ENCODE results near the gene B4GALT2. TPM values are rescaled to one million over a fixed set of nuclear protein-coding genes. Genes with fewer than 3 reads are reported as not detected.

B4GALT2 gene
- total and polyA plus RNA-seq, 2 donors (not counting 1 experiment from before 2014, with no cell fraction given), result 4.6 to 6.5 TPM

DNA sequence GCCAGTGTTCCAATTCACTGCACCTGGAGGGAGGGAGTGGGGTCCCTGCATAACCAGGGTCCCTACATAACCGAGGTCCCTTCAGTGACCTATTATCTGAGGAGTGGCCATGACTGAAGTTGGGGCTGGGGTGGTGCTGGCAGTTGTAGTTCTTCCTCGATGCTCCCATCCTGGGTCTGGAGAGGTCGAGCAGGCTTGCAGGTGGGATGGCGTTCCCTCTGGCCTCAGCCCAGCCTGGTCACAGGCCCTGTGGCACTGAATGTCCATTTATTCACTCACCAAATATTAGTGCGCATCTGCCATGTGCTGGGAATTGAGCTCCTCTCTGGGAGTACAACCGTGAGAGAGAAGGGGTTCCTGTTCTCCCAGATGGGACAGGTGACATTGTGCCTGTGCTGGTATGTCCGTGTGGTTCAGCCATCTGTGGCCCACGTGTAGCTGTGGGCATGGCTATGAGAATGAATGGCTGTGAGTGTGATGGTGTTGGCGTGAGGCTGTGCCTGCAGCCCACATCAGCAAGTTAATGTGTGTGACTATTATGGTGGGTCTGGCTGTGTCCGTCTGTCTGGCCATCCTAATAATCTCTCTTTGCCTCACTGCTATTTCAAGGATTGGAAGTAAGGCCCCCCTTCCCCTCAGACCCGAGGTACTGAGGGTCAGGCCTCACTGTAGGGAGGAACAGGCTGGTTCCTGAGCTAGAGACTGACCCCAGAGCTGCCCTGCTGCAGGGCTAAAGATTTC, 56.1 kb downstream of the B4GALT2 start:
- Histone ChIP-seq H3K4me2 (replicated peaks; ENCODE audit: low read depth, low read length, poor library complexity, severe bottlenecking) (no peak overlapping the region), H3K79me2 (ENCODE audit: control insufficient read depth, insufficient read depth, low read length) (no peaks in the 10 kb centered on the region), H4K20me1 (ENCODE audit: control insufficient read depth, insufficient read depth, low read length, poor library complexity, severe bottlenecking) (no peaks in the 10 kb centered on the region), H3K27ac (ENCODE audit: low read length in 2 of 2) (no peak overlapping the region), H3K9ac (ENCODE audit: low read length) (no peak overlapping the region), H3K9me3 (ENCODE audit: control extremely low read depth in 1 of 3, control insufficient read depth in 2 of 3, insufficient read depth in 1 of 3, low read length in 2 of 3) (no peaks in the 10 kb centered on the region), H3K4me1 (ENCODE audit: control insufficient read depth in 2 of 2, insufficient read depth in 2 of 2, low read length in 2 of 2) (peaks cover 0 to 7% of the 10 kb centered on the region in 2 donors), H3K27me3 (replicated peaks in 1 of 4; ENCODE audit: control extremely low read depth in 1 of 4, control insufficient read depth in 3 of 4, insufficient read depth in 4 of 4, low read length in 3 of 4) (peaks cover 0 to 4% (median 0%) of the 10 kb centered on the region in 4 experiments), H3K4me3 (ENCODE audit: control extremely low read depth in 1 of 5, extremely low read depth in 1 of 5, insufficient read depth in 1 of 5, low read depth in 2 of 5, low read length in 4 of 5) (no peak overlapping the region), H3K36me3 (replicated peaks in 1 of 2; ENCODE audit: control extremely low read depth in 1 of 2, control insufficient read depth in 1 of 2, extremely low read depth in 1 of 2, insufficient read depth in 2 of 2, low read length in 1 of 2) (no peaks in the 10 kb centered on the region), H2AFZ (ENCODE audit: insufficient read depth, low read depth, low read length, poor library complexity, severe bottlenecking) (no peak overlapping the region)
- intact Hi-C loops (cut with micrococcal nuclease), result loop anchor here (5.0 kb wide), 2 partner anchors 668 to 1268 kb away; partner anchors contain the start of genes C1orf50, ELOVL1 and P3H1
- no peaks in the 10 kb centered on the region for H3K27me3 Mint-ChIP-seq
- H3K9me3 Mint-ChIP-seq (ENCODE audit: insufficient read depth), result no peaks in the 10 kb centered on the region
- ChIA-PET POLR2A (no interaction called here), CTCF (interaction anchor here (0.6 to 17.1 kb wide), 12 partner anchors 9 to 271 kb away, joined by 3 to 227 read pairs (median 11); no protein-coding TSS in a partner anchor)
- DNase-seq (no peak), ATAC-seq (ENCODE audit: low read depth) (no peak)
- no peak overlapping the region for H3K4me3 Mint-ChIP-seq
- no peak overlapping the region for H3K27ac Mint-ChIP-seq
- peaks cover 6% of the 10 kb centered on the region for H3K4me1 Mint-ChIP-seq
- TF ChIP-seq, protein P1, sequence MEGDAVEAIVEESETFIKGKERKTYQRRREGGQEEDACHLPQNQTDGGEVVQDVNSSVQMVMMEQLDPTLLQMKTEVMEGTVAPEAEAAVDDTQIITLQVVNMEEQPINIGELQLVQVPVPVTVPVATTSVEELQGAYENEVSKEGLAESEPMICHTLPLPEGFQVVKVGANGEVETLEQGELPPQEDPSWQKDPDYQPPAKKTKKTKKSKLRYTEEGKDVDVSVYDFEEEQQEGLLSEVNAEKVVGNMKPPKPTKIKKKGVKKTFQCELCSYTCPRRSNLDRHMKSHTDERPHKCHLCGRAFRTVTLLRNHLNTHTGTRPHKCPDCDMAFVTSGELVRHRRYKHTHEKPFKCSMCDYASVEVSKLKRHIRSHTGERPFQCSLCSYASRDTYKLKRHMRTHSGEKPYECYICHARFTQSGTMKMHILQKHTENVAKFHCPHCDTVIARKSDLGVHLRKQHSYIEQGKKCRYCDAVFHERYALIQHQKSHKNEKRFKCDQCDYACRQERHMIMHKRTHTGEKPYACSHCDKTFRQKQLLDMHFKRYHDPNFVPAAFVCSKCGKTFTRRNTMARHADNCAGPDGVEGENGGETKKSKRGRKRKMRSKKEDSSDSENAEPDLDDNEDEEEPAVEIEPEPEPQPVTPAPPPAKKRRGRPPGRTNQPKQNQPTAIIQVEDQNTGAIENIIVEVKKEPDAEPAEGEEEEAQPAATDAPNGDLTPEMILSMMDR (IDR thresholded peaks at IDR 0.05), result no peak
- TF ChIP-seq EZH2 (IDR thresholded peaks at IDR 0.05; ENCODE audit: borderline replicate concordance, insufficient read depth, low read depth, low read length, poor library complexity, severe bottlenecking), result no peak
- WGBS (ENCODE audit: insufficient coverage), result 89% methylated on average over 10 of the region's 11 CpGs
